Measurements from ENCODE around the gene FHOD3.
"Not testable (repeated sequence)": the region's sequence is repeated elsewhere in the genome, so short reads cannot be mapped to it uniquely, and the experiment has no call there.

Gene FHOD3

DNA sequence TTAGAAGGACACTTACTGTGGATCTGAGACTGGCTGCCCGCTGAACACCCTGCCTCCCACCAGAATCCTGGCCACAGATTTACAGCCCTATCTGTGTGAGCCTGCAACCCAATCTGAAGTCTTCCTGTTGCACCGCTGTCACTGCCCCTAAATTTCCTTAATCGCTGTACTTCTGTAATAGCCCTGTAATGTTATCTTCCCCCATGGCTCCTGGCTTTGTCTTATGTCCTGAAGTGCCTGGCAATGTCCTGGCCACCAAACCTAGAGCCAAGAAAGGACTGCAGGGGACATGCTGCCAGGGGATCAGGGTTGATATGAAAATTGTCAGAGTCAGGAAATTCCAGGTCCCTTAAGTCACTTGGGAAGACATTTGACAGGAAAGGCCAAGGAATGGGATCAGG is 52.7 kb downstream of the FHOD3 start:
- DNase-seq (ENCODE audit: low read depth): no peak

GRCh38 chr18:36350839-36351469 is 53.4 kb downstream of the FHOD3 start:
- DNase-seq (ENCODE audit: low read depth): no peak

- DNase-seq (ENCODE audit: low read depth): no peak
Observed at GRCh38 chr18:36352384-36352783, 54.9 kb downstream of the FHOD3 start.

DNA sequence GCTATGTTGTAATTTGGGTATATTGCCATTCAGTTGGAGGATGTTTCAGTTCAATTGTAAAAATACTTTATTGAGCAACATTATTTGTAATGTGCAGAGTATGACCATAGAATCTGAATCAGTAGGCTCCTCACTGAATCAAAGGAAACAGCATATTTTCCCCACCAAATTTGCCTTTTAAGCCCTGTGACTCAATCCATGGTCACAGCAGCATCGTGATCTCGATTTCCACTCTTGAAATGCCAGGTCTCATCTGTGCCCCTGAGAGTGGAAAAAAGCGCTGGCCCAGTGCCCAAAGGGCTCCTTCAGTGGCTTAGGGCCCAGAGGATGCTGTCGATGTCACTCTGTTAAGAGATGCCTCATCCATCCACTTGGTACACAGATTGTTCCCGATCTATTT is 57.5 kb downstream of the FHOD3 start:
- DNase-seq (ENCODE audit: low read depth): no peak

DNA sequence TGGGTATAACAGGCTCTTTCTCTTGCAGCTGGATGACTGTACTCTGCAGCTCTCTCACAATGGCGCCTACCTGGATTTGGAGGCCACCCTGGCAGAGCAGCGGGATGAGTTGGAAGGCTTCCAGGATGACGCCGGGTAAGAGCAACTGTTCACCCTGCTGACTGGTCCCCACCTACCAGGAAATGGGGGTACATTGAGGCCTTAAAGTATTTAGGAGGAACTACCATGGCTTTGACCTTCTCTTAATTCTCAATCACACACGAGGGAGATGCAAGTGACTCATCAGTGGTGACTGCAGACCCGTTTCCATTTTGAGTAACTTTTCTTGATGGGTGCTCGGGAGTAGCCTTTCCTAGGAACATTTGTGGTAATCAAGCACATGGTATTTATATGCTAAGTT is 58.0 kb downstream of the FHOD3 start:
- no peak for DNase-seq (ENCODE audit: low read depth)

GRCh38 chr18:36356741-36357140 is 59.2 kb downstream of the FHOD3 start:
- not testable (repeated sequence) for DNase-seq (ENCODE audit: low read depth)

GRCh38 chr18:36358141-36358540 is 60.6 kb downstream of the FHOD3 start:
- no peak for DNase-seq (ENCODE audit: low read depth)

DNA sequence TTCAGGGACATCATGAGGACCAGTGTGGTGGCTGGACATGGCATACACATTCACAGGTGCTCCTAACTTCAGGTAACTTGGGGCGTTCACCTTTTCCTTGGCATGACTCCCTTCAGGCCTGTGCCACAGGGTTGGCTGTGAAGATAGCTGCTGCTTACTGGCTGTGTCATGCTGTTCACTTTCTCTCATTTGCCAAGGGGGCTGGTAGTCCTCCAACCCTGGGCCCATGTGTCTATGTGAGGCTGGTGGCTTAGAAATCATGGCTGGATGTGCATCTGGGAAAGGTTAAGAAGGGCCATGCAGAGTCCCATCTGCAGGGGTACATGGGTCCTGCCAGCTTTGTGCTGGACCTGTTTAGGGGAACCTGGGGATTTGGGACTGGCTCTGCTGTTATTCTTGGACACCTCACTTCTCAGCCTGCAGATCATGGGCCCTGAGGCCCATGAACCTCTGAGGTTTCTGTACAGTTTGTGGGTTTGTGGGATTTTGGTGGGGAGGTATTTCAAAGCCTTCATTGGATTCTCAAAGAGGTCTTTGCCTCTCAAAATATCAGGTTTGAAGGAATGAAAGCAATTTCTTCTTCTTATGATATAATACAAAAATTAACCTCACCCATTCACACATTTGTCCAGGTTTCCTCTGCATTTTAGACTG is 62.9 kb downstream of the FHOD3 start:
- DNase-seq (ENCODE audit: low read depth): no peak

GRCh38 chr18:36364911-36365624 is 67.6 kb downstream of the FHOD3 start:
- no peak for DNase-seq (ENCODE audit: low read depth)

- DNase-seq (ENCODE audit: low read depth): no peak
Observed at GRCh38 chr18:36365836-36366775, 68.6 kb downstream of the FHOD3 start.

DNA sequence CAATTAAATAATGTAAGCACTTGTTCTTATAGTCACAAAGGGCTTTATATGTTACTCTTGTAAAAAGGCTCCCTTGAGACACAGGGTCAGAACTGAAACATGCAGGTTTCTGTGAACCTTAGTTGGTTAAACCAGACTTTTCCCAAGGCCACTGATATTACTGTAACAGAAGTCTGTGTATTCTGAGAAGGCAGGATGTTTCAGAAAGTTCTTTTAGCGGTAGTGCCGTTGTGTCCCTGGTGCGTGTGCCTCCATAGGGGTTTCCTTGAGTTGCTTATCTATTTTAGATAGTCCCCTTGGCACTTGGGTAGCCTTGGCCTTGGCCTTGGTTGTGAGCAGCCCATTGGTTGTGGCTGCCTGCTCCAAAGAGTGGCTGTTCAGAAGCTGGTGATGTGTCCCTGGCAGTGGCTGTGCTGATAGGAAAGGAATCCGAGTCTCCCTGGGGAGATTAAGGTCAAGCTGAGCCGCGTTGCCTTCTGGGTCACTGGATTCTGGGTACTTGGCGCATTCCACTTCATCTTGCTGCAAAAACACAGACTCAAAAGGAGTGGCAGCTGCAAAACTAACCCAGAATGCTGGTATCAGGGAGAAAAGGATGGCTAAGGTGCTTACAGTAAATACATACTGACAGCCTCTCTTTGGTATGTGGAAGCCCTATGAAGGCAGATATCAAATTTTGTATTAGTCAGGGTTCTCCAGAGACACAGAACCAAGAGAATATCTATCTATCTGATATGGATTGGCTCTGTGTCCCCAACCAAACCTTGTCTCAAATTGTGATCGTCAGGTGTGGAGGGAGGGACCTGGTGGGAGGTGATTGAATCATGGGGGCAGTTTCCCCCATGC is 69.7 kb downstream of the FHOD3 start:
- no peak for DNase-seq (ENCODE audit: low read depth)

GRCh38 chr18:36368889-36369288 is 71.4 kb downstream of the FHOD3 start:
- no peak for DNase-seq (ENCODE audit: low read depth)

DNA sequence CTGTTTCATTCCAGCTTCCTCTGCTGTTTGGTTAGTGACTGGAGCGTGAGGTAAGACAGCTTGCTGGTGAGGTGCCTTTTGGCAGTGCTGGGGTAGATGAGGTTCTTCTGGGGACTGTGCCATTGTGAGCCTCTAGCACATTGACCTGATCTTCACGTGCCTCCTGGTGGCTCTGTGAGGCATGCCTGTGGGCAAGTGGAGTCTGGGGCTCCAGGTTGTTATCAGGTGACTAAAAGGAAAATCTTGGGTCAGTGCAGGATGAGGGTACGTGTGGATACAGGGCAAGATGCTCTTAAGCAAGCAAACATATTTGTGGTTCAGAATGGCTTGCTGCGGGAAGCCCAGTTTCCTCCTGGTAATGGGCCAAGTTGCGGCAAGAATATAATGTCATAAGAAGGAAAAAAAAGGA is 75.4 kb downstream of the FHOD3 start:
- no peak for DNase-seq (ENCODE audit: low read depth)

GRCh38 chr18:36374262-36374661 is 76.7 kb downstream of the FHOD3 start:
- no peak for DNase-seq (ENCODE audit: low read depth)

GRCh38 chr18:36375118-36375517 is 77.6 kb downstream of the FHOD3 start:
- no peak for DNase-seq (ENCODE audit: low read depth)

GRCh38 chr18:36376361-36376760 is 78.8 kb downstream of the FHOD3 start:
- DNase-seq (ENCODE audit: low read depth): no peak

GRCh38 chr18:36377626-36378025 is 80.1 kb downstream of the FHOD3 start:
- DNase-seq (ENCODE audit: low read depth): no peak

GRCh38 chr18:36378205-36378604 is 80.7 kb downstream of the FHOD3 start:
- no peak for DNase-seq (ENCODE audit: low read depth)

DNA sequence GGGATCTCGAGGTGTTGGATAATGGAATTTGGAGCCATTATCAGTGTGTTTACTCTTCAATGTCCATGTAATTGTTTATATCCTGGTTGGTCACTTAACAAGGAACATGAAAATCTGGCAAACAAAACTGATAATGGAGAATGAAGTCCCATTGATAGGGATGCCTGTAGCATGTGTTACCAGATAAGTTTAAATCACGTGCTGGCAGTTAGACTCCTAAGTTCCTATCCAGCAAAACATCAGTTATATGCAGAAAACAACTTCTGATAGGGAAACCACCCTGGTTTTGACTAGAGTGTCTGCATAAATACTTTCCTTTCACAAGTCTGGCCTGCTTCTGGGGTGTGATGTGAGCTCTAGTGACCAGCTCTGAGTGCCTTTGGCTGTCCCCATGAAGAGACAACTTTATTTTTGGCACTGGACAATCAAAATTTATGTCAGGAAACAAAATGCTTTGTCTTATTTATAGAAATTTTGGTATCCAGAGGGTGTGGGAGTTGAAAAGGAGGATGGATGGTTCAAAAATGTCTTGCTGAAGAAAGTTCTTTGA is 82.0 kb downstream of the FHOD3 start:
- DNase-seq (ENCODE audit: low read depth): no peak

GRCh38 chr18:36380173-36380827 is 82.8 kb downstream of the FHOD3 start:
- DNase-seq (ENCODE audit: low read depth): no peak

DNA sequence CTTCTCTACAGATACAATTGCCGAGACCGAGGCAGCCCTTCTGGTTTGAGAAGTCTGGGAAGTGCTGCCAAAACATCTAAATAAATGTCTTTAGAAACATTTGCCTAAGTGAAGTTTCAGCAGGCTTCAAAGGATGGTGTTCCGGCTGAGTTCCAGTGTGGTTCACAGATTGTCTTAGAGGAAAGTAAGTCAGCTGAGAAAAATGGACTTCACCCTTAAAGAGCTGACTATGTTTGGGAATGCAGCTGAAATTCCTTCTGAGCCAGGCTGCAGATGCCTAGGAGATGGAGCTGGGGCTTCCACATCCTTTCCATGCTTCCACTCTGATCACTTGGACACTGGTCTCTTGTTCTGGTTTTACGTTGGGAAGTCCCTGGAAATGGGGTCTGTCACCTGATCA is 83.6 kb downstream of the FHOD3 start:
- no peak for DNase-seq (ENCODE audit: low read depth)

Measured in stimulated activated CD8-positive, alpha-beta memory T cell treated with anti-CD3 and anti-CD28 coated beads, Interleukin-12 subunit alpha, Interleukin-12 subunit beta, amount 100 ng/mL, for 4 hours (primary cell).